H9 (cell line): ENCODE measurements around the gene CKS2. TPM values are rescaled to one million over a fixed set of nuclear protein-coding genes. Genes with fewer than 3 reads are reported as not detected.

ENCODE experiments used
- DNase-seq: peaks from one replicate; pipeline ENCODE4 v3.0.0-alpha.2; 2017
- H2AFZ ChIP-seq: one replicate; pipeline ENCODE4 v1.6.1; 2013; ENCODE audit warnings: mild to moderate bottlenecking, low read length, control low read depth, moderate library complexity
- H2AK5ac ChIP-seq: 2 replicates; pipeline ENCODE4 v1.6.1; 2013; ENCODE audit warnings: low read length, control low read depth, mixed read lengths; ENCODE audit not compliant: insufficient read length
- H2BK120ac ChIP-seq: one replicate; pipeline ENCODE4 v1.6.1; 2013; ENCODE audit warnings: low read depth, mild to moderate bottlenecking, low read length, control low read depth, inconsistent platforms; ENCODE audit not compliant: poor library complexity, severe bottlenecking
- H2BK12ac ChIP-seq: 2 replicates; pipeline ENCODE4 v1.6.1; 2013; ENCODE audit warnings: low read length, control low read depth, mixed read lengths, low read depth; ENCODE audit not compliant: insufficient read length
- H2BK15ac ChIP-seq: 2 replicates; pipeline ENCODE4 v1.6.1; 2013; ENCODE audit warnings: low read depth, low read length, control low read depth
- H2BK20ac ChIP-seq: one replicate; pipeline ENCODE4 v1.6.1; 2013; ENCODE audit warnings: low read depth, mild to moderate bottlenecking, low read length, control low read depth, inconsistent platforms; ENCODE audit not compliant: poor library complexity, severe bottlenecking
- H2BK5ac ChIP-seq: 2 replicates; pipeline ENCODE4 v1.6.1; 2013; ENCODE audit warnings: low read length, control low read depth, mixed read lengths; ENCODE audit not compliant: insufficient read length
- H3K14ac ChIP-seq: 2 replicates; pipeline ENCODE4 v1.6.1; 2013; ENCODE audit warnings: low read length, control low read depth; ENCODE audit not compliant: insufficient read depth
- H3K18ac ChIP-seq: 2 replicates; pipeline ENCODE4 v1.6.1; 2013; ENCODE audit warnings: low read depth, mild to moderate bottlenecking, mixed read lengths, low read length, control low read depth; ENCODE audit not compliant: insufficient read length
- H3K23ac ChIP-seq: 2 replicates; pipeline ENCODE4 v1.6.1; 2013; ENCODE audit warnings: low read length, control low read depth, mixed read lengths, low read depth; ENCODE audit not compliant: insufficient read length
- H3K23me2 ChIP-seq: 2 replicates; pipeline ENCODE4 v1.6.1; 2013; ENCODE audit warnings: low read depth, mild to moderate bottlenecking, mixed read lengths, low read length, control low read depth; ENCODE audit not compliant: insufficient read length, poor library complexity, severe bottlenecking
- H3K27ac ChIP-seq: 2 replicates; pipeline ENCODE4 v1.5.1; 2013; ENCODE audit warnings: low read length, control low read depth, mixed read lengths, low read depth; ENCODE audit not compliant: insufficient read length
- H3K27me3 ChIP-seq: 2 replicates; pipeline ENCODE4 v1.6.1; 2013; ENCODE audit warnings: low read length, control low read depth, inconsistent platforms; ENCODE audit not compliant: insufficient read depth
- H3K4ac ChIP-seq: 2 replicates; pipeline ENCODE4 v1.6.1; 2013; ENCODE audit warnings: low read depth, mild to moderate bottlenecking, control low read depth, inconsistent platforms, low read length, moderate library complexity
- H3K4me1 ChIP-seq: 2 replicates; pipeline ENCODE4 v1.6.1; 2013; ENCODE audit warnings: low read length, control low read depth, inconsistent platforms; ENCODE audit not compliant: insufficient read depth
- H3K4me2 ChIP-seq: 2 replicates; pipeline ENCODE4 v1.6.1; 2013; ENCODE audit warnings: low read length, control low read depth, mixed read lengths; ENCODE audit not compliant: insufficient read length, insufficient read depth
- H3K56ac ChIP-seq: 2 replicates; pipeline ENCODE4 v1.6.1; 2013; ENCODE audit warnings: low read depth, mild to moderate bottlenecking, mixed read lengths, low read length, control low read depth; ENCODE audit not compliant: insufficient read length
- H3K79me1 ChIP-seq: 2 replicates; pipeline ENCODE4 v1.6.1; 2013; ENCODE audit warnings: low read depth, mild to moderate bottlenecking, moderate library complexity, low read length, control low read depth, inconsistent platforms; ENCODE audit not compliant: insufficient read depth, poor library complexity, severe bottlenecking
- H3K79me2 ChIP-seq: 2 replicates; pipeline ENCODE4 v1.6.1; 2013; ENCODE audit warnings: low read length, control low read depth, inconsistent platforms; ENCODE audit not compliant: insufficient read depth
- H3K9ac ChIP-seq: 2 replicates; pipeline ENCODE4 v1.6.1; 2013; ENCODE audit warnings: low read length, control low read depth, mixed read lengths; ENCODE audit not compliant: insufficient read length; ENCODE audit errors: extremely low read depth
- H3K9me3 ChIP-seq: one replicate; pipeline ENCODE4 v1.6.1; 2013; ENCODE audit warnings: low read depth, low read length, inconsistent platforms; ENCODE audit not compliant: control insufficient read depth
- H3T11ph ChIP-seq: one replicate; pipeline ENCODE4 v1.6.1; 2013; ENCODE audit warnings: mild to moderate bottlenecking, low read length, control low read depth, inconsistent platforms
- H4K20me1 ChIP-seq: one replicate; pipeline ENCODE4 v1.6.1; 2013; ENCODE audit not compliant: control insufficient read depth, insufficient read length, insufficient read depth
- H4K5ac ChIP-seq: 2 replicates; pipeline ENCODE4 v1.6.1; 2013; ENCODE audit warnings: low read depth, mild to moderate bottlenecking, mixed read lengths, low read length, control low read depth; ENCODE audit not compliant: insufficient read length
- H4K8ac ChIP-seq: replicated peaks from 2 replicates; pipeline ENCODE4 v1.6.1; 2013; ENCODE audit warnings: low read length, control low read depth, mixed read lengths, low read depth; ENCODE audit not compliant: insufficient read length
- H4K91ac ChIP-seq: 2 replicates; pipeline ENCODE4 v1.6.1; 2013; ENCODE audit warnings: low read depth, mild to moderate bottlenecking, moderate library complexity, mixed read lengths, low read length, control low read depth; ENCODE audit not compliant: insufficient read length
- H3K27ac Mint-ChIP-seq, 3 experiments: 2 replicates in 2 of 3; 3 replicates in 1 of 3; pipeline ENCODE4 v1.8.0; 2020 to 2021; ENCODE audit warnings: mixed read lengths in 3 of 3, mild to moderate bottlenecking in 1 of 3, moderate library complexity in 1 of 3
- H3K27me3 Mint-ChIP-seq: 2 replicates; pipeline ENCODE4 v1.8.0; 2021; ENCODE audit warnings: low read depth, mild to moderate bottlenecking, moderate library complexity, mixed read lengths
- H3K36me3 Mint-ChIP-seq, 3 experiments: 2 replicates in 2 of 3; 3 replicates in 1 of 3; pipeline ENCODE4 v1.8.0; 2020 to 2021; ENCODE audit warnings: low read depth in 3 of 3, mixed read lengths in 3 of 3; ENCODE audit not compliant: insufficient read depth in 1 of 3
- H3K4me1 Mint-ChIP-seq, 2 experiments: 2 replicates each; pipeline ENCODE4 v1.8.0; 2020; ENCODE audit warnings: mixed read lengths in 2 of 2
- H3K4me3 Mint-ChIP-seq, 2 experiments: 2 replicates in 1 of 2; 3 replicates in 1 of 2; pipeline ENCODE4 v1.8.0; 2020 to 2021; ENCODE audit warnings: mild to moderate bottlenecking in 2 of 2, mixed read lengths in 2 of 2, moderate library complexity in 1 of 2
- H3K9me3 Mint-ChIP-seq, 2 experiments: 2 replicates in 1 of 2; 3 replicates in 1 of 2; pipeline ENCODE4 v1.8.0; 2020; ENCODE audit warnings: mild to moderate bottlenecking in 2 of 2, mixed read lengths in 2 of 2, moderate library complexity in 1 of 2
- CTCF ChIP-seq: fragments of 200-600 bp; sonication (generic); conservative IDR thresholded peaks from 3 replicates; pipeline ENCODE4 v1.8.0; 2021; ENCODE audit warnings: antibody characterized with exemption, mild to moderate bottlenecking
- WGBS: extraction: QIAGEN DNeasy Blood & Tissue Kit; methylation state at CpG from one replicate; pipeline ENCODE4 v1.1.7; 2013; ENCODE audit warnings: missing lambda C conversion rate, low lambda C conversion rate, mixed read lengths; ENCODE audit not compliant: insufficient read length; ENCODE audit errors: extremely low coverage; 5-methylcytosine and 5-hydroxymethylcytosine counted together
- total RNA-seq: library from RNA; stranded (reverse); gene quantifications from 2 replicates; pipeline ENCODE4 v1.2.1, GENCODE V29; 2021

Gene CKS2
- total RNA-seq, 1 experiment from 2014 or later = 211 TPM

- no peak overlapping the region for H3T11ph ChIP-seq
- no peaks in the 10 kb centered on the region for H3K79me1 ChIP-seq
- H3K9me3 Mint-ChIP-seq = no peaks in the 10 kb centered on the region
- no peaks in the 10 kb centered on the region for H3K79me2 ChIP-seq
- no peaks in the 10 kb centered on the region for H3K4me1 Mint-ChIP-seq
- H2BK15ac ChIP-seq = no peak overlapping the region
- H3K23ac ChIP-seq = no peak overlapping the region
- no peak overlapping the region for H3K14ac ChIP-seq
- WGBS = no CpG with 5 or more reads among the region's 6 CpGs
- no peak overlapping the region for H2BK20ac ChIP-seq
- no peaks in the 10 kb centered on the region for H3K27me3 Mint-ChIP-seq
- TF ChIP-seq CTCF = no peak
- no peak overlapping the region for H4K91ac ChIP-seq
- H3K18ac ChIP-seq = no peak overlapping the region
- no peak overlapping the region for H3K56ac ChIP-seq
- no peaks in the 10 kb centered on the region for H4K20me1 ChIP-seq
- H3K9me3 ChIP-seq = no peaks in the 10 kb centered on the region
- H3K4me1 ChIP-seq = no peaks in the 10 kb centered on the region
- no peak overlapping the region for H3K9ac ChIP-seq
- DNase-seq = no peak
- H2BK12ac ChIP-seq = no peak overlapping the region
- H3K4ac ChIP-seq = no peak overlapping the region
- H4K8ac ChIP-seq = no peak overlapping the region
- no peak overlapping the region for H3K4me2 ChIP-seq
- H4K5ac ChIP-seq = no peak overlapping the region
- no peak overlapping the region for H3K27ac ChIP-seq
- no peaks in the 10 kb centered on the region for H3K23me2 ChIP-seq
- H3K27ac Mint-ChIP-seq = peak overlapping the region in 1 of 3 experiments; percentile 69; a peak in 1 of 7 replicates
- H2AFZ ChIP-seq = no peak overlapping the region
- no peak overlapping the region for H2BK5ac ChIP-seq
- H3K36me3 Mint-ChIP-seq = peaks cover 48 to 99% (median 99%) of the 10 kb centered on the region in 3 experiments; a peak in 6 of 7 replicates
- H3K27me3 ChIP-seq = no peaks in the 10 kb centered on the region
- no peak overlapping the region for H3K4me3 Mint-ChIP-seq
- H2BK120ac ChIP-seq = no peak overlapping the region
- no peak overlapping the region for H2AK5ac ChIP-seq
Measured at GRCh38 chr9:89354471-89354870, 43.5 kb downstream of the CKS2 start.
